NCI-H2107 treated with DMSO at 0.1 percent for 48 hours (cell line): ENCODE measurements around the gene MACROH2A1.

Experiments
- DNase-seq: peaks from one replicate; lab custom pipeline; 2025; ENCODE audit not compliant: unreplicated experiment; lab: John Stamatoyannopoulos, UW

MACROH2A1 gene

DNA sequence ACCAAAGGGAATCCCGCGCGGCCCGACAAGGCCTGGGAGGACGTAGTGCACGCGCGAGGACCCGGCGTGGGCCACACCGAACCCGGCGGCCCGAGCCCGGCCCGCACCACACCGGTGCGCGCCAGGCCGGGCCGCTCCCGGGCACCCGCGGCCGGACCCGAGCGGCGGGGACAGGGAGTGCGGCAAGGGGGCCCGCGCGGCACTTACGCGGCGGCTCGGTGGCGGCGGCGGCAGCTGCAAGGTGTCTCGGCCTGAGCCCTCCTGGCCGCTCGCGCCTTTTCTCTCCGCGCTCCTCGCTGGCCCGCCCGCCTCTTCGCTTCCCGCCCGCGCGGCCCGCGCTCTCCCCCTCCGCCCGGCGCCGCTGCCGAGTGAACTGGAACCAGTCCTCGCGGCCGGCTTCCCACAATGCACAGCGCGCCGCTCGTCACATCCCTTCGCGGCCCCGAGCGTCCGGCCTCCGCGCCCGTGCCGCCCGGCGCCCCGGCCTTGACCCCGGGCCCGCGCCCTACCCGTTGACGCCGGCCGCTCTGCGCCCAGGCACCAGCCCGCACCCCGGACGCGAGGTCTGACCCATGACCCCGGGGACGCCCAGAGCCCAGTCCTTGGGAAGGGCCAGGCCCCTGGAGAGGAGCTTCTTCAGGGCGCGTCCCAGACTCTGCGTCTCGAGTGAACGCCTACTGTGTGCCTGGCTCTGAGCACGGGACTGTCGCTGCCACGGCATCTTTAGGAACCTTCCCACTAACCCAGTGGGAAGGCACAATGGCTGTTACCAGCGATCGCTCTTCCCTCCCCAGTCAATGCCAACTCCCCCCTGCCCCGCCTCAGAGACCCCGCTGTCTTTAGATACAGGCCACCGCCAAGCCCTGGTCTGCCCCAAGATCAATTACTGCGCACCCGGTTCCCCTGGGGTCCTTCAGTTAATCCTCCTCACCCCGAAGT is at the start of gene MACROH2A1:
Gene MACROH2A1, minus strand, starts transcription at position 377 of the 939 bp plus-strand sequence. CDS start 10,138 bp downstream, outside the sequence.
- peak; percentile 16 for DNase-seq

DNA sequence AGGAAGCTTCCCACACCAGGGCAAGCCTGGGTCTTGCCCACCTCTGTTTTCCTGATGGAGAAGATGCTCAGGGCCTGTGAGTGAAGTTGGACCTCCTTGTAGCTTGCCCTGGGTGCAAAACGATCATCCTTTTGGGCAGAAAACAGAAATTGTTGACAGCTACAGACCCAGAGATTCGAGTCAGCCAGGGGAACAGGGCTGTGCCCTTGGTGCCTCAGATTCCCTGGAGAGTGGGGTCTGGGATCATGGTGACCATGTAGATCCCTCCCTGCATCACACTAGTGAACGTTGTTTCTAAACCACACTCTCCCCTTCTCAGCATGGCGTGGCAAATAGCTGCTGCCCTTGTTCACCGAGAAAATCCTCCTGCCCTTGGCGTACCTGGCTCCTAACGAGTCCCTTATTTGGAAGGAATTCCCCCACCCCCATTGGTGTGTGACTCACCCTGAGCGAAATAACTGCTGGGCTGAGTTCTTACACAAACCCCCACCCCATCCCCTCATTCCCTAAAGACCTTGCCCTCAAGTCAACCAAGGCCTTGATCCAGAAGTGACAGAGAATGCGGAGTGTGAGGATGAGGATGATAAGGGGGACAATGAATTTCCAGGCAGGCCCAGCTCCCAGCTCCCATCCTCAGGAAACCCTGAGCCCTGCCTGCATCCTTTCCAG is 49.2 kb upstream of the MACROH2A1 start:
- DNase-seq, result no peak

DNA sequence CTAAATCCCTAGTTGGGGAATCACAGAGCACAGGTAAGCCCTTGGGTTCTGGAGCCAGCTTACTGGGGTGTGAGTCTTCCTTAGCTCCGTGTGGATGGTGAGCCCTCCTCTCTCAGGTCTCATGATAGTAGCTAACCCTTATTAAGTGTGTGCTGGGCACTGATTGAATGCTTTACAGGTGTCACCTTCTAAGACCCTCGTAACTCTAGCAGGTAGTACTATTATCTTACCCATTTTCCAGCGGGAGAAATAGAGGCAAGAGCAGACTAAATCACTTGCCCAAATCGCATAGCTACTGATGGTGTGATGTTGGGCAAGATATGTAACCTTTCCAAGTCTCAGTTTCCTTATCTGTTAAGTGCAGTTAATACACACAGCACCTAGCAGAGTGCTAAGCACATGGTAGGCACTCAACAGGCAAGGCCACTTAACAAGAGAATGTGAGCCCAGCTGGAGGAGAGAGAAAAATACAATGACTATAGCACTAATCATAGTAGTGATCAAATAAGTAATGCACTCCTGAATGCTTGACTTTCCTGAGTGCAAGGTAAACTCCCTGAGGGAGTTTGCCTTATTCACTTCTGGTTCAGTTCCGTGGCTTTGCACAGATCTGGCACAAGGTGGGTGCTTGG is 48.4 kb upstream of the MACROH2A1 start, which contains the start of gene DCANP1:
Gene DCANP1, minus strand, starts transcription at position 51 of the 632 bp plus-strand sequence. CDS start 240 bp downstream, outside the sequence.
- DNase-seq, result no peak

DNA sequence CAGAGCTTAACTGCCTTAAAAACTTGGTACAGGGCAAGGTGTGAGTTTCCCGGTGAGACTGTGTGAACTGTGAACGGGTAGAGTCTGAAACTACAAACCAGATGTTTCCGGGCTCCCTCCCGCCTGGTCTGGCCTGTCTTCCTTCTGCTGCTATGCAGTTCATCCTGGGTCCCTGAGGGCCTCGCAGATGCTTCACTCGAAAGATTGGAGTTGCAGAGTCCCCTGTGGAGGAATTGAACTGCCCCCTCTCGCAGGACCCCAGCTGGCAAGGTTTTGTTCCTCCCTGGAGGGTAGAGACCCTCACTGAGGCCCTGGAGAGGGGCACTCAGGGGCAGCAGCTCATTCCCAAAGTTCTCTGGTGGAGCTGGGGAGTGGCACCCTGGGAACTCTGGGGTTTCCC is 47.6 kb upstream of the MACROH2A1 start:
- DNase-seq, result no peak

GRCh38 chr5:135446206-135446605 is 47.2 kb upstream of the MACROH2A1 start:
- no peak for DNase-seq

DNA sequence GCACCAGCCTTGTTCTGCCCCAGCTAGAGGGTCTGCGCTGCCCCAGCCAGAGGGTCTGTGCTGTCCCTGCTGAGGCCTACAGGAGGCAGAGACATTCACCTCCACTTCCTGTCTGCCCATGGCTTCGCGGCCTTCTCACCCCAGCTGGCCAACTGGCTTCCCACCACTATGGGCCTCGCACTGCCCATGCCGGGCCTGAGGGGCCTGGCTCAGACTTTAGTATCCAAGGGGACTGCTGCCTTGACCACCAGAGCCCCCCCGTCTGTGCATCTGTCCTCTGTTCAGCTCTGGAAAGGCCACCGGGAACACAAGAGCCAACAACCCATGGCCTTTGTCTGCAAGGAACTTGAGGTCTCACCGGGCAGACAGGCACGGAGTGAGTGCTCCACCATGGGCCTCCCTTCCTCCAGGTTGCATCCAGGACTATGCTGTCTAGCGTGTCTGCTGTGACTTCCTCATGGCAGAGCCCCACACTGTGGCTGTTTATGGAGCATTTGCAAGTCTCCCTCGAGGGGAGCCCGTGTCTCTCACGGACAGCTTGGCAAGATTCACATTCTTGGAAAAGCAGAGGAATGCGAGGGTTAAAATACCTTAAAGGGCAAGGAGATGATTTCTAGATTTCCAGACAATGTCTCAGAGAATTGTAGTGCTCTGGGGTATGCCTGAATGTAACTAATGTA is 46.4 kb upstream of the MACROH2A1 start:
- DNase-seq, result no peak

DNA sequence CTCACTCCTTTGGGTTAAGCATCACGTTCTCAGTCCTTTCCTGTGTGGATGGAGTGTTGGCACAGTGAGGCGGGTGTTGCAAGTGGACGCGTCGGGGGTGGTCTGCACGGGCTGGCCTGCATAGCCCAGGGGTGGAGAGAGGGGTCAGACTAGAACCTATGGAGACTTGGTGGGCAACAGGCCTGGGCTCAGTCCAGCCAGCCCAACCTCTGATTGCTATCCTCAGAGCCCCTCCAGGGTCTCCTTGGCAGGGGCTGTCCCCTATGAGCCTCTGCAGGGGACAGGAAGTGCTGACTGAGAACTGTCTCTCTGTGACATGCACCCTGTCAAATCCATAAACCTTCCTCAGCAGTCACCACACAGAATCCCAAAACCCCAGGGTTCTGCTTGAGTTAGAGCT is 45.9 kb upstream of the MACROH2A1 start:
- DNase-seq, result no peak

- no peak for DNase-seq
These were observed 45.3 kb upstream of the MACROH2A1 start for GRCh38 chr5:135444360-135444759.

DNA sequence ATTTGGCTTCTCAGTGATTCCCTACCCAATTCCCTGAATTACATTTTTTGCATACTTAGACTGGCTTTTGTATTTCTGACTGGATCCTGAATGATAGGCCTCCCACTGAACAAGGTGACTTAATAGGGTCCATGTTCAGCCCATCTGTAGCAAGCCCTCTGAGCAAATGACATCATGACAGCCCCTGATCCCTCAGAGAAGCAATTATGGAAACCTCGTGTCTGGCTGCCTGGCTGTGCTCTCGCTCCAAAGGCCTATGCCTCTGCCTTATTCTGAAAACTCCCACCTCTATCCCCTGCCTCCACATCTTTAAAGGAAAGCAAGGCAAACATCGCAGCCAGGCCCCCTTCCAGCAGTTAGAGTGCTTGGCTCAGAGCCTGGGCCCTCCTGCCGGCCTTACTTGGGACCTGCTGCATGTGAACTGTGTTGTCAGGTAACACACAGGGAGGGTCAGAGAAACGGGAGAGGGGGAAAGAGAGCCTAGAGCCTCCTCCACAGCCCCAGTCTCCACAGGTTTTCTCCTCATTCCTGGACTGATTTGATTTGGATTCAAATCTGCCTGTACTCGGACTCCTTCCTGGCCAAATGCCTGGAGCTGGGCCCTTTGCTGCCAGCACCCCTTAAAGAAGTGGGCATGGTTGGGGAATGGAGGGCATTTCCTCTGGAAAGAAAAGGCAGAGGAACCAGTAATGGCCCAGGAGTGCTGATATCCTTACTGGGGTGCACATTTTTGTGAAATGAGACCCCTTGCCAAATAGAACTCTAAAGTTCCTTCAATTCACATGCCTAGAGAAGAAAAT is 44.3 kb upstream of the MACROH2A1 start:
- DNase-seq, result no peak

DNA sequence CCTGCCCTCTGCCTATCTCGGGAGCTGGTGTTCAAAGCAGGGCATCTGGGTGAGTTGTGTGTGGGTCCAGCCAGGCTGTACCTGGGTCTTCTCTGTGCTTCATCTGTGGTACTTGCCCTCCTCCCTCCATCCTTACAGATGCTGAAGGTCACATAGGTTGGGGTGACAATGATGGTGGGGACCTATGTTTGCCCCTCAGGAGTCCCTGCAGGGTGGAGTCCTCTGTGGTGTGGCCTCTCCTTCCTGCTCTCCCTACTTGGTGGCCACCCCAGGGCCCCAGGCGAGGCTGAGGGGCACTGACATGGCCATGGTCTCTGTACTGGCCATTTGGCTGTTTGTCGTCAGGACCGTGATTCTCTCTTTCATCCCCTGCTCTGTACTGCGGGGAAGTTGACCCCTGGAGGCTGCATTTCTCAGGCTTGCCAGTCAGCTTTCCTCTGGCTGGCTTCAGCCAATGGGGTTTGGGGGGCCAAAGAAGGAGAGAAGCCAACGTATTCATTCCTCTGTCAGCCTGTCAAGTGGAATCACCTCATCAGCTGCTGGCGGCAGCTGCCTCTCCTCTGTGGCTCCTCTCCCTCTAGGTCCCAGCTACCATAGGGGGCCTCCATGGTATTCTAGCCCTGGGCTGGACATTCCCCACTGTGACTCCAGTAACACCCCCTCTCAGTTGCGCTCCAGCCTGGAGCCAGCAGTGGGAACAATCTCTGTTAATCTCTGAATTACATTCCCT is 43.6 kb upstream of the MACROH2A1 start:
- DNase-seq, result no peak

GRCh38 chr5:135441919-135442318 is 42.9 kb upstream of the MACROH2A1 start:
- no peak for DNase-seq

GRCh38 chr5:135441350-135441831 is 42.4 kb upstream of the MACROH2A1 start:
- DNase-seq, result no peak

- peak; percentile 10 for DNase-seq
These were observed 41.9 kb upstream of the MACROH2A1 start for GRCh38 chr5:135440916-135441315.

GRCh38 chr5:135439231-135440205 is 40.5 kb upstream of the MACROH2A1 start:
- no peak for DNase-seq

DNA sequence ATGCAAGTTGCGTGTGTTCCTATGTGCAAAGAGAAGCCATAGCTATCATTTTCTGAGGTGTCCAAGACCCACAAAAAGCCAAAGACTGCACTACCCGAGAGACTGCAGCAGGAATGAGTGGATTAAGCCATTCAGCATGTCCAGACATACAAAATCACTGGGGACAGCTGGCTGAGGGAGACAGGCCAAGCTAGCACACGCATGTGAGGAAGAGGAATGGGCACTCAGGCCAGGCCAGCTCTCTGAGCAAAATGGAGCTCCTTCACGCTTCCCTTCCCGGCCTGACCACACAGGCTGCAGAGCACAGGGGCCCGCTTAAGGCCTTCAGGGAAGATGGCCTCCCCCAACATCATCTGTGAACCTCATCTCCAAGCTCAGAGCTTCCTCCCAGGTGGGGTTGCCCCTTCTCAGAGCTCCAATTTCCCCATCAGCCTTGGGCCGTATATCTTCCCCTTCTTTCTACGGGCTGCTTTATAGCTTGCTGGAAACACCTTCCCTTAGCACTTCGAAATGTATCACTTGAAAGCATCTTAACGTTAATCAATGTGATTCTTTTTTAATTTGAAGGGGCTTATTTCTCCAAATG is 39.7 kb upstream of the MACROH2A1 start:
- no peak for DNase-seq

DNA sequence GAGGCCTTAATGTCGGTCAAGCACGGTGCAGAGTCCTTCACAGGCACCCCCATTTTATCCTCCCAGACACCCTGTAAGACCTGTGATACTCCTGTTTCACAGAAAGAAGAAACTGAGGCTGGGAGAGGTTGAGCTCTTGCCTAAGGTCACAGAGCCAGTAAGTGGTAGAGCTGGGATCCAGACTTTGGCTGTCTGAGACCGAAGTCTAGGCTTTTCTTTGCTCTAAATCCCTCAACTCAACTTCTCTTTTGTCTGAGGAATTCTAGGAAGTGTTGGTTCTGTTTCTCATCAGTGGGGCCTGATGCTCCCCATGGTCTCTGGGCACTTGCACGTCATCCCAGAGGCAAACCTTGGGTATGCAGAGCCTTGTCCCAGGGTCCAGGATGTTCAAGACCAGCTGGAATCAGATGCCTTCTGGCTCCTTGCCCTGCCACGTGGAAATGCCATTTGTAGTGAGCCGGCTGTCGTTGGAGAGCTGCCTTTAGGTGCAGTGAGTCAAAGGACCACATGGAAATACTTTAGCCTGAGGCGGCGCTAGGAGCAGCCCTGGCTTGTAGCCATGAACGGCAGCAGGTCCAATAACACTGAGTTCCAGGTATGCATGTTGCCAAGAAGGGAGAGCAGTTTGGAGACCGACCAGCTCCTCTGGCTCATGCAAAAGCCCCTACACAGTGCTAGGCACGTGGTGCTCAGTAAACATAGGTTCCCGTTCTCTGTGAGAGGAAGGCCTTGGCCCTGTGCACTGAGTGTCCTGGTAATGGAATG is 38.9 kb upstream of the MACROH2A1 start:
- DNase-seq, result peak; percentile 37

GRCh38 chr5:135437422-135437795 is 38.4 kb upstream of the MACROH2A1 start:
- no peak for DNase-seq
